ENCODE measurements around the gene TRPC3. TPM values are rescaled to one million over a fixed set of nuclear protein-coding genes. Genes with fewer than 3 reads are reported as not detected.

The TRPC3 gene
- total and polyA plus RNA-seq, 9 donors = 0.11 to 1.4 (median 0.30) TPM

Other genes with a start within 250 kb of the TRPC3 start
- under 1 TPM in 2 of 7 donors, not detected in 5; 0.23 to 0.27 TPM for gene SMIM43, start 186.9 kb downstream of the TRPC3 start, total RNA-seq
- under 1 TPM; 0.11 to 0.40 TPM for gene SMIM43, start 186.9 kb downstream of the TRPC3 start, polyA plus RNA-seq
- gene EXOSC9, start 150.7 kb downstream of the TRPC3 start, total RNA-seq = 10 to 100 TPM; 13.2 to 21.8 (median 15.8) TPM
- 10 to 100 TPM; 19.6 to 21.8 TPM for gene EXOSC9, start 150.7 kb downstream of the TRPC3 start, polyA plus RNA-seq
- gene CCNA2, start 128.2 kb downstream of the TRPC3 start, total RNA-seq = 1 to 10 TPM in 4 of 7 donors, under 1 TPM in 3; 0.65 to 2.2 (median 1.4) TPM
- gene CCNA2, start 128.2 kb downstream of the TRPC3 start, polyA plus RNA-seq = 1 to 10 TPM; 1.2 to 3.3 TPM
- gene BBS7, start 81.6 kb downstream of the TRPC3 start, total RNA-seq = 10 to 100 TPM; 13.5 to 21.2 (median 19.4) TPM
- 10 to 100 TPM in 1 of 2 donors, 1 to 10 TPM in 1; 9.6 to 12.3 TPM for gene BBS7, start 81.6 kb downstream of the TRPC3 start, polyA plus RNA-seq
- 10 to 100 TPM; 59.9 to 97.5 (median 73.6) TPM for gene BLTP1, start 200.3 kb upstream of the TRPC3 start, total RNA-seq
- gene BLTP1, start 200.3 kb upstream of the TRPC3 start, polyA plus RNA-seq = 10 to 100 TPM; 32.5 to 44.1 TPM

All from ovary (tissue), 9 donors.